Smooth muscle cell (in vitro differentiated cells): ENCODE data around the gene MCCC1. TPM values are rescaled to one million over a fixed set of nuclear protein-coding genes. Genes with fewer than 3 reads are reported as not detected.

Experiments used
- DNase-seq: peaks from one replicate; lab custom pipeline; 2025; ENCODE audit not compliant: unreplicated experiment; lab: John Stamatoyannopoulos, UW
- H2AFZ ChIP-seq: fragments of 200-600 bp; sonication (generic); 2 replicates; pipeline ENCODE4 v1.6.0; 2016; ENCODE audit warnings: antibody characterized with exemption, low read depth, mild to moderate bottlenecking
- H3F3A ChIP-seq: fragments of 200-600 bp; sonication (generic); 2 replicates; pipeline ENCODE4 v1.6.0; 2017; ENCODE audit warnings: antibody characterized with exemption, low read depth
- H3K27ac ChIP-seq: fragments of 200-600 bp; sonication (generic); 2 replicates; pipeline ENCODE4 v1.5.1; 2016; ENCODE audit warnings: low read depth, mild to moderate bottlenecking
- H3K27me3 ChIP-seq: fragments of 200-600 bp; sonication (generic); 2 replicates; pipeline ENCODE4 v1.6.1; 2016; ENCODE audit warnings: low read depth, mild to moderate bottlenecking
- H3K36me3 ChIP-seq: fragments of 200-600 bp; sonication (generic); 2 replicates; pipeline ENCODE4 v1.5.1; 2016; ENCODE audit warnings: low read depth
- H3K4me1 ChIP-seq: fragments of 200-600 bp; sonication (generic); 2 replicates; pipeline ENCODE4 v1.5.1; 2016; ENCODE audit warnings: low read depth
- H3K4me2 ChIP-seq: fragments of 200-600 bp; sonication (generic); 2 replicates; pipeline ENCODE4 v1.6.0; 2016; ENCODE audit warnings: mild to moderate bottlenecking
- H3K4me3 ChIP-seq: fragments of 200-600 bp; sonication (generic); 2 replicates; pipeline ENCODE4 v1.5.1; 2016; ENCODE audit warnings: mild to moderate bottlenecking
- H3K79me2 ChIP-seq: fragments of 200-600 bp; sonication (generic); 2 replicates; pipeline ENCODE4 v1.6.0; 2016; ENCODE audit warnings: low read depth, mild to moderate bottlenecking
- H3K9ac ChIP-seq: fragments of 200-600 bp; sonication (generic); 2 replicates; pipeline ENCODE4 v1.6.0; 2016; ENCODE audit warnings: low read depth
- H3K9me3 ChIP-seq: fragments of 200-600 bp; sonication (generic); replicated peaks from 2 replicates; pipeline ENCODE4 v1.5.1; 2016; ENCODE audit warnings: low read depth
- H4K20me1 ChIP-seq: fragments of 200-600 bp; sonication (generic); 2 replicates; pipeline ENCODE4 v1.6.0; 2016; ENCODE audit warnings: low read depth
- WGBS: methylation state at CpG from one replicate; pipeline ENCODE4 v1.1.7; 2016; ENCODE audit warnings: low lambda C conversion rate; 5-methylcytosine and 5-hydroxymethylcytosine counted together
- polyA plus RNA-seq: library from polyadenylated mRNA; unstranded; fragments of >200 nt; fragmentation: Nextera tagmentation; extraction: Ambion mirVana; gene quantifications from 2 replicates; pipeline ENCODE4 v1.2.1, GENCODE V29; 2016
- total RNA-seq: library from RNA; depleted of rRNA; stranded (reverse); fragments of >200 nt; gene quantifications from 2 replicates; pipeline ENCODE4 v1.2.3, GENCODE V29; 2014
- TF ChIP-seq, protein P1 (sequence below): fragments of 200-600 bp; sonication (generic); IDR thresholded peaks from 2 replicates; pipeline ENCODE4 v1.5.1; 2017; ENCODE audit warnings: borderline replicate concordance, mild to moderate bottlenecking, antibody characterized with exemption; ENCODE audit not compliant: insufficient read depth, poor library complexity, severe bottlenecking

The MCCC1 gene
- total and polyA plus RNA-seq, 2 experiments from 2014 or later, result 10.4 to 12.1 TPM

DNA sequence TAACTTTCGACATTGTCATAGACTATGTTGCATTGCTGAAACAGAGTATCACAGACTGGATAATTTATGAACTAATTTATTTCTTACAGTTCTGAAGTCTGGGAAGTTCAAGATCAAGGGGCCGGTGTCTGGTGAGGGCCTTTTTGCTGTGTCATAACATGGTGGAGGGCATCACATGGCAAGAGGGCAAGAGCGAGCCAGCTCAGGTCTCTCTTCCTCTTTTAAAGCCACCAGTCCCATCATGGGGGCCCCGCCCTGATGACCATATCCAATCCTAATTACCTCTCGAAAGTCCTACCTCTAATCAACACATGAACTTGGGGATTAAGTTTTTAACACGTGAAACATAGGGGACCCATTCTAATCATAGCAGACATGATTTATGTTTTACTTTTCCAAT is 85.4 kb downstream of the MCCC1 start:
- Histone ChIP-seq H3K4me1 (no peaks in the 10 kb centered on the region), H3K27me3 (no peaks in the 10 kb centered on the region), H3K4me3 (no peak overlapping the region), H2AFZ (no peak overlapping the region), H3K4me2 (no peak overlapping the region), H4K20me1 (no peaks in the 10 kb centered on the region), H3K79me2 (no peaks in the 10 kb centered on the region), H3K36me3 (peaks cover 10% of the 10 kb centered on the region), H3K27ac (no peak overlapping the region), H3K9ac (no peak overlapping the region), H3F3A (no peaks in the 10 kb centered on the region), H3K9me3 (no peaks in the 10 kb centered on the region)
- DNase-seq, result no peak
- TF ChIP-seq, protein P1, sequence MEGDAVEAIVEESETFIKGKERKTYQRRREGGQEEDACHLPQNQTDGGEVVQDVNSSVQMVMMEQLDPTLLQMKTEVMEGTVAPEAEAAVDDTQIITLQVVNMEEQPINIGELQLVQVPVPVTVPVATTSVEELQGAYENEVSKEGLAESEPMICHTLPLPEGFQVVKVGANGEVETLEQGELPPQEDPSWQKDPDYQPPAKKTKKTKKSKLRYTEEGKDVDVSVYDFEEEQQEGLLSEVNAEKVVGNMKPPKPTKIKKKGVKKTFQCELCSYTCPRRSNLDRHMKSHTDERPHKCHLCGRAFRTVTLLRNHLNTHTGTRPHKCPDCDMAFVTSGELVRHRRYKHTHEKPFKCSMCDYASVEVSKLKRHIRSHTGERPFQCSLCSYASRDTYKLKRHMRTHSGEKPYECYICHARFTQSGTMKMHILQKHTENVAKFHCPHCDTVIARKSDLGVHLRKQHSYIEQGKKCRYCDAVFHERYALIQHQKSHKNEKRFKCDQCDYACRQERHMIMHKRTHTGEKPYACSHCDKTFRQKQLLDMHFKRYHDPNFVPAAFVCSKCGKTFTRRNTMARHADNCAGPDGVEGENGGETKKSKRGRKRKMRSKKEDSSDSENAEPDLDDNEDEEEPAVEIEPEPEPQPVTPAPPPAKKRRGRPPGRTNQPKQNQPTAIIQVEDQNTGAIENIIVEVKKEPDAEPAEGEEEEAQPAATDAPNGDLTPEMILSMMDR, result no peak
- 94% methylated on average over 6 of the region's 6 CpGs for WGBS

GRCh38 chr3:183013074-183013473 is 86.2 kb downstream of the MCCC1 start:
- no peaks in the 10 kb centered on the region for H3K9me3 ChIP-seq
- no peaks in the 10 kb centered on the region for H3K4me1 ChIP-seq
- H3K9ac ChIP-seq, result no peak overlapping the region
- WGBS, result 94% methylated on average over 5 of the region's 5 CpGs
- H3K27me3 ChIP-seq, result no peaks in the 10 kb centered on the region
- TF ChIP-seq, protein P1, result no peak
- no peaks in the 10 kb centered on the region for H4K20me1 ChIP-seq
- no peak overlapping the region for H3K4me3 ChIP-seq
- no peaks in the 10 kb centered on the region for H3F3A ChIP-seq
- peaks cover 10% of the 10 kb centered on the region for H3K36me3 ChIP-seq
- H3K4me2 ChIP-seq, result no peak overlapping the region
- no peaks in the 10 kb centered on the region for H3K79me2 ChIP-seq
- no peak overlapping the region for H2AFZ ChIP-seq
- H3K27ac ChIP-seq, result no peak overlapping the region
- no peak for DNase-seq

GRCh38 chr3:183008800-183009199 is 90.5 kb downstream of the MCCC1 start:
- TF ChIP-seq, protein P1, result no peak
- no peak overlapping the region for H3K27ac ChIP-seq
- no peaks in the 10 kb centered on the region for H3F3A ChIP-seq
- H3K27me3 ChIP-seq, result no peaks in the 10 kb centered on the region
- H3K9ac ChIP-seq, result no peak overlapping the region
- no peaks in the 10 kb centered on the region for H3K9me3 ChIP-seq
- H2AFZ ChIP-seq, result no peak overlapping the region
- H3K36me3 ChIP-seq, result no peaks in the 10 kb centered on the region
- H3K4me1 ChIP-seq, result no peaks in the 10 kb centered on the region
- H3K79me2 ChIP-seq, result no peaks in the 10 kb centered on the region
- H3K4me3 ChIP-seq, result no peak overlapping the region
- H4K20me1 ChIP-seq, result no peaks in the 10 kb centered on the region
- no peak for DNase-seq
- H3K4me2 ChIP-seq, result no peak overlapping the region

DNA sequence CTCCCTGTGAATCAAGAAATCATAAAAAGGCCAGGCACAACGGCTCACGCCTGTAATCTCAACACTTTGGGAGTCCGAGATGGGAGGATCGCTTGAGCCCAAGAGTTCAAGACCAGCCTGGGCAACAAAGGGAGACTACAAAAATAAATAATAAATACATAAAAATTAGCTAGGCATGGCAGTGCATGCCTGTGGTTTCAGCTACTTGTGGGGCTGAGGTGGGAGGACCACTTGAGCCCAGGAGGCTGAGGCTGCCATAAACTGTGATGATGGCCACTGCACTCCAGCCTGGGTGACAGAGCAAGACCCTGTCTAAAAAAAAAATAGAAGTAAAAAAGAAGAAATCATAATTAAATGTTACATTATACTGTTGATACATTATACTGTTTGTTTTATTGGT is 91.0 kb downstream of the MCCC1 start:
- Histone ChIP-seq H3K9me3 (no peaks in the 10 kb centered on the region), H3K36me3 (no peaks in the 10 kb centered on the region), H3K4me3 (no peak overlapping the region), H3K79me2 (no peaks in the 10 kb centered on the region), H3F3A (no peaks in the 10 kb centered on the region), H3K4me2 (no peak overlapping the region), H3K4me1 (no peaks in the 10 kb centered on the region), H4K20me1 (no peaks in the 10 kb centered on the region), H3K27me3 (no peaks in the 10 kb centered on the region), H3K9ac (no peak overlapping the region), H2AFZ (no peak overlapping the region), H3K27ac (no peak overlapping the region)
- TF ChIP-seq, protein P1, result no peak
- 98% methylated on average over 4 of the region's 4 CpGs for WGBS
- DNase-seq, result no peak
